ENCODE results near the gene MTA1. TPM values are rescaled to one million over a fixed set of nuclear protein-coding genes. Genes with fewer than 3 reads are reported as not detected.

The MTA1 gene
- total and polyA plus RNA-seq, 2 donors (not counting 1 experiment from before 2014, with no cell fraction given), result 137 to 147 TPM

- no peaks in the 10 kb centered on the region for H3K9me3 Mint-ChIP-seq (ENCODE audit: insufficient read depth)
- Histone ChIP-seq H3K9me3 (ENCODE audit: control extremely low read depth in 1 of 3, control insufficient read depth in 2 of 3, insufficient read depth in 1 of 3, low read length in 2 of 3) (peaks cover 0 to 6% (median 0%) of the 10 kb centered on the region in 3 donors), H4K20me1 (ENCODE audit: control insufficient read depth, insufficient read depth, low read length, poor library complexity, severe bottlenecking) (peaks cover 5% of the 10 kb centered on the region), H3K27me3 (replicated peaks in 1 of 4; ENCODE audit: control extremely low read depth in 1 of 4, control insufficient read depth in 3 of 4, insufficient read depth in 4 of 4, low read length in 3 of 4) (no peaks in the 10 kb centered on the region), H3K79me2 (ENCODE audit: control insufficient read depth, insufficient read depth, low read length) (peaks cover 18% of the 10 kb centered on the region), H3K27ac (ENCODE audit: low read length in 2 of 2) (peak overlapping the region; percentile 75 to 86), H3K4me3 (ENCODE audit: control extremely low read depth in 1 of 5, extremely low read depth in 1 of 5, insufficient read depth in 1 of 5, low read depth in 2 of 5, low read length in 4 of 5) (peak overlapping the region; percentile 31 to 94 (median 86)), H3K4me2 (replicated peaks; ENCODE audit: low read depth, low read length, poor library complexity, severe bottlenecking) (peak overlapping the region; percentile 100), H2AFZ (ENCODE audit: insufficient read depth, low read depth, low read length, poor library complexity, severe bottlenecking) (peak overlapping the region; percentile 91), H3K4me1 (ENCODE audit: control insufficient read depth in 2 of 2, insufficient read depth in 2 of 2, low read length in 2 of 2) (peaks cover 16 to 23% of the 10 kb centered on the region in 2 donors), H3K36me3 (replicated peaks in 1 of 2; ENCODE audit: control extremely low read depth in 1 of 2, control insufficient read depth in 1 of 2, extremely low read depth in 1 of 2, insufficient read depth in 2 of 2, low read length in 1 of 2) (peaks cover 0 to 2% of the 10 kb centered on the region in 2 experiments), H3K9ac (ENCODE audit: low read length) (peak overlapping the region; percentile 96)
- intact Hi-C loops (cut with micrococcal nuclease), result loop anchor here (1.0 to 5.0 kb wide), 5 partner anchors 16 to 97 kb away; partner anchors contain the start of genes BRF1 and MTA1
- 14% methylated on average over 39 of the region's 41 CpGs for WGBS (ENCODE audit: insufficient coverage)
- CTCF ChIA-PET, result interaction anchor here (0.8 to 3.4 kb wide), 5 partner anchors 12 to 91 kb away, joined by 3 to 11 read pairs (median 5); no protein-coding TSS in a partner anchor
- H3K4me3 Mint-ChIP-seq, result peak overlapping the region; percentile 90
- DNase-seq, result no peak
- TF ChIP-seq CTCF (IDR thresholded peaks at IDR 0.05) (peak; percentile 10), EZH2 (IDR thresholded peaks at IDR 0.05; ENCODE audit: borderline replicate concordance, insufficient read depth, low read depth, low read length, poor library complexity, severe bottlenecking) (no peak)
- POLR2A ChIA-PET, result interaction anchor here (0.7 to 1.4 kb wide), 4 partner anchors 8 to 378 kb away, joined by 3 to 6 read pairs (median 4); partner anchors contain the start of gene CDCA4
- peaks cover 16% of the 10 kb centered on the region for H3K4me1 Mint-ChIP-seq
- no peaks in the 10 kb centered on the region for H3K27me3 Mint-ChIP-seq
- ATAC-seq (ENCODE audit: low read depth), result peak; percentile 56
- H3K27ac Mint-ChIP-seq, result peak overlapping the region; percentile 87
Measured at GRCh38 chr14:105398726-105399465, 20.7 kb upstream of the MTA1 start.

GRCh38 chr14:105399466-105399775 is 20.2 kb upstream of the MTA1 start:
- ATAC-seq (ENCODE audit: low read depth) (no peak), DNase-seq (no peak)
- peak overlapping the region; percentile 100 for H3K4me2 ChIP-seq (replicated peaks; ENCODE audit: low read depth, low read length, poor library complexity, severe bottlenecking)
- peaks cover 0 to 6% (median 0%) of the 10 kb centered on the region in 3 donors for H3K9me3 ChIP-seq (ENCODE audit: control extremely low read depth in 1 of 3, control insufficient read depth in 2 of 3, insufficient read depth in 1 of 3, low read length in 2 of 3)
- H3K4me3 ChIP-seq (ENCODE audit: control extremely low read depth in 1 of 5, extremely low read depth in 1 of 5, insufficient read depth in 1 of 5, low read depth in 2 of 5, low read length in 4 of 5), result peak overlapping the region in 2 of 5 experiments; percentile 87 to 94
- ChIA-PET POLR2A (interaction anchor here (1.1 to 1.4 kb wide), 2 partner anchors 12 to 90 kb away, joined by 3 to 6 read pairs; no protein-coding TSS in a partner anchor), CTCF (interaction anchor here (1.2 to 3.4 kb wide), 4 partner anchors 12 to 91 kb away, joined by 3 to 11 read pairs (median 6); no protein-coding TSS in a partner anchor)
- H3K4me1 Mint-ChIP-seq, result peaks cover 21% of the 10 kb centered on the region
- H3K4me1 ChIP-seq (ENCODE audit: control insufficient read depth in 2 of 2, insufficient read depth in 2 of 2, low read length in 2 of 2), result peaks cover 20 to 28% of the 10 kb centered on the region in 2 donors
- intact Hi-C loops (cut with micrococcal nuclease), result loop anchor here (5.0 kb wide), 1 partner anchor 97 kb away; the partner anchor contains the start of gene BRF1
- peak overlapping the region; percentile 90 for H3K4me3 Mint-ChIP-seq
- H3K9me3 Mint-ChIP-seq (ENCODE audit: insufficient read depth), result no peaks in the 10 kb centered on the region
- no peak overlapping the region for H3K27ac ChIP-seq (ENCODE audit: low read length in 2 of 2)
- TF ChIP-seq EZH2 (IDR thresholded peaks at IDR 0.05; ENCODE audit: borderline replicate concordance, insufficient read depth, low read depth, low read length, poor library complexity, severe bottlenecking) (no peak), CTCF (IDR thresholded peaks at IDR 0.05) (no peak)
- H3K27me3 Mint-ChIP-seq, result no peaks in the 10 kb centered on the region
- WGBS (ENCODE audit: insufficient coverage), result 85% methylated on average over 8 of the region's 8 CpGs
- H4K20me1 ChIP-seq (ENCODE audit: control insufficient read depth, insufficient read depth, low read length, poor library complexity, severe bottlenecking), result peaks cover 5% of the 10 kb centered on the region
- peaks cover 0 to 2% of the 10 kb centered on the region in 2 experiments for H3K36me3 ChIP-seq (replicated peaks in 1 of 2; ENCODE audit: control extremely low read depth in 1 of 2, control insufficient read depth in 1 of 2, extremely low read depth in 1 of 2, insufficient read depth in 2 of 2, low read length in 1 of 2)
- H2AFZ ChIP-seq (ENCODE audit: insufficient read depth, low read depth, low read length, poor library complexity, severe bottlenecking), result no peak overlapping the region
- peak overlapping the region; percentile 96 for H3K9ac ChIP-seq (ENCODE audit: low read length)
- peaks cover 18% of the 10 kb centered on the region for H3K79me2 ChIP-seq (ENCODE audit: control insufficient read depth, insufficient read depth, low read length)
- H3K27me3 ChIP-seq (replicated peaks in 1 of 4; ENCODE audit: control extremely low read depth in 1 of 4, control insufficient read depth in 3 of 4, insufficient read depth in 4 of 4, low read length in 3 of 4), result no peaks in the 10 kb centered on the region
- peak overlapping the region; percentile 70 for H3K27ac Mint-ChIP-seq
